Glomerular visceral epithelial cell (primary cell): ENCODE data around the gene HUWE1.

Experiments
- DNase-seq: peaks from one replicate; pipeline ENCODE4 v3.0.0-alpha.2; 2016; ENCODE audit errors: extremely low spot score

The HUWE1 gene

GRCh38 chrX:53688300-53688699, 1.8 kb upstream of the HUWE1 start:
- no peak for DNase-seq

GRCh38 chrX:53685711-53686110, 808 bp downstream of the HUWE1 start:
- no peak for DNase-seq

- no peak for DNase-seq
Measured at GRCh38 chrX:53684415-53685192, 1.9 kb downstream of the HUWE1 start.

- peak; percentile 98 for DNase-seq
Measured at GRCh38 chrX:53683556-53684414, 2.7 kb downstream of the HUWE1 start.

GRCh38 chrX:53682885-53683555, 3.5 kb downstream of the HUWE1 start:
- DNase-seq = peak; percentile 41

- DNase-seq = no peak
Measured at GRCh38 chrX:53681661-53682060, 4.9 kb downstream of the HUWE1 start.

- DNase-seq = no peak
Measured at GRCh38 chrX:53678667-53679066, 7.9 kb downstream of the HUWE1 start.

- DNase-seq = no peak
Measured at GRCh38 chrX:53677286-53677685, 9.2 kb downstream of the HUWE1 start.

GRCh38 chrX:53674581-53674980, 11.9 kb downstream of the HUWE1 start:
- DNase-seq = no peak

- DNase-seq = no peak
Measured at GRCh38 chrX:53669258-53669657, 17.3 kb downstream of the HUWE1 start.

GRCh38 chrX:53666171-53666570, 20.3 kb downstream of the HUWE1 start:
- DNase-seq = no peak

- no peak for DNase-seq
Measured at GRCh38 chrX:53660004-53660403, 26.5 kb downstream of the HUWE1 start.

GRCh38 chrX:53659039-53659438, 27.5 kb downstream of the HUWE1 start:
- DNase-seq = no peak

GRCh38 chrX:53656845-53657244, 29.7 kb downstream of the HUWE1 start:
- no peak for DNase-seq

- DNase-seq = no peak
Measured at GRCh38 chrX:53654376-53654775, 32.1 kb downstream of the HUWE1 start.

- DNase-seq = no peak
Measured at GRCh38 chrX:53644751-53645150, 41.8 kb downstream of the HUWE1 start.

- DNase-seq = no peak
Measured at GRCh38 chrX:53642337-53642736, 44.2 kb downstream of the HUWE1 start.

GRCh38 chrX:53639257-53639656, 47.3 kb downstream of the HUWE1 start:
- no peak for DNase-seq

- no peak for DNase-seq
Measured at GRCh38 chrX:53637479-53637878, 49.0 kb downstream of the HUWE1 start.

GRCh38 chrX:53631156-53631555, 55.4 kb downstream of the HUWE1 start:
- peak; percentile 1 for DNase-seq

GRCh38 chrX:53630261-53630660, 56.3 kb downstream of the HUWE1 start:
- no peak for DNase-seq

GRCh38 chrX:53622431-53622830, 64.1 kb downstream of the HUWE1 start:
- no peak for DNase-seq
